HG02840 (cell line): ENCODE results near the gene TNRC6C.
A peak's percentile ranks its signal among the peaks of the same experiment; 100 is the strongest.

Source experiments
- ATAC-seq: cut with Tn5 transposase; IDR thresholded peaks from one replicate; pipeline ENCODE4 v1.9.1; 2021; ENCODE audit warnings: mild to moderate bottlenecking, moderate library complexity, moderate number of reproducible peaks; ENCODE audit not compliant: unreplicated experiment, low FRiP score

The TNRC6C gene

GRCh38 chr17:78122216-78122930, 163.9 kb downstream of the TNRC6C start:
- no peak for ATAC-seq

GRCh38 chr17:78122931-78123249, 164.4 kb downstream of the TNRC6C start:
- no peak for ATAC-seq

- no peak for ATAC-seq
Observed at GRCh38 chr17:78123258-78123929, 164.9 kb downstream of the TNRC6C start.

GRCh38 chr17:78124081-78124835, 165.8 kb downstream of the TNRC6C start:
- no peak for ATAC-seq

- ATAC-seq: no peak
Observed at GRCh38 chr17:78124836-78125137, 166.3 kb downstream of the TNRC6C start.

- ATAC-seq: no peak
Observed at GRCh38 chr17:78125138-78125913, 166.8 kb downstream of the TNRC6C start.

- no peak for ATAC-seq
Observed at GRCh38 chr17:78125976-78126894, 167.7 kb downstream of the TNRC6C start.

DNA sequence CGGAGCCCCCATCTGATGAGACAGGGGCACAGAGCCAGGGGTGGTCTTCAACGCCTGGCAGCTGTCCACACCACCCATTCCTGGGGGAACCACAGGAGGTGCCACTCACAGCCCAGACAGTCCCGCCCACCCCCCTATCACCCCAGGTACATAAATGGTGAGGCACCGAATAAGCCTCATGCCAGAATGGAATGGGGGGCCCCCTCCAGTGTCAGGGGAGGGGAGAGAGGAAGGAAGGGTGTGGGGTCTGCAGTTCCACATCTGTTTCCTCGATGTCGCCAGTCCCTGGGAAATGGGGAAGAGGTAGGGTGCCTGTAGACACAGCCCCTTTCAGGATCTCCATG, 168.4 kb downstream of the TNRC6C start:
- no peak for ATAC-seq

- no peak for ATAC-seq
Observed at GRCh38 chr17:78127239-78127887, 168.9 kb downstream of the TNRC6C start.

DNA sequence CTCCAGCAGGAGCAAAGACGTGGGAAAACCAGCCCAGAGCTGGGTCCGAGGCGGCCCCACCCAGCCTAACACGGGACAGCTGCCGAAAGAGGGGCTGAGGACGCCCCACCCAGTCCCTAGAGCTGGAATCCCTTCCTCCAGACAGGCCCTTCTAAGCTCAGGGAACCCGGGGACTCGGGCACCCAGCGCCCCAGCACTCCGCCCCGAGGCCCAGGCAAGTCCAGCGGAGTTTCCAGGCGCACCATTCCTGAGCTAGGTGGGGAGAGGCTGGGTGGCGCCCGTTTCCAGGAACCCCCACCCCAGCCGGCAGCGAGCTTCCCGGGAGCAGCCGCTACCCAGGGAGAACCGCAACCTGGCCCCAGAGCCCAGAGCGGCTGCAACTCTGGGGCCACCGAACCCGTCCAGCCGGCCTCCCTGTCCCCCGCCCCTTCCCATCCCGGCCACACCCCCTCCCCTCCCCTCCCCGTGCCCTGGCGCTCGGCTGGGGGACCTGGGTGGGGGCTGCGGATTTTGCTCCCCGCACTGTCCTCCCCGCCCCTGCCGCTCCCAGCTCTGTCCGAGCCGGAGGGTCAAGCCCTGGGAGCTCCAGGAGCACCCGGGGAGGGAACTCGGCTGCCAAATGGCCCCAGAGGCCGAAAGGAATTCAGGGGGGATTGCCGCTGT, 169.5 kb downstream of the TNRC6C start:
- ATAC-seq: no peak

DNA sequence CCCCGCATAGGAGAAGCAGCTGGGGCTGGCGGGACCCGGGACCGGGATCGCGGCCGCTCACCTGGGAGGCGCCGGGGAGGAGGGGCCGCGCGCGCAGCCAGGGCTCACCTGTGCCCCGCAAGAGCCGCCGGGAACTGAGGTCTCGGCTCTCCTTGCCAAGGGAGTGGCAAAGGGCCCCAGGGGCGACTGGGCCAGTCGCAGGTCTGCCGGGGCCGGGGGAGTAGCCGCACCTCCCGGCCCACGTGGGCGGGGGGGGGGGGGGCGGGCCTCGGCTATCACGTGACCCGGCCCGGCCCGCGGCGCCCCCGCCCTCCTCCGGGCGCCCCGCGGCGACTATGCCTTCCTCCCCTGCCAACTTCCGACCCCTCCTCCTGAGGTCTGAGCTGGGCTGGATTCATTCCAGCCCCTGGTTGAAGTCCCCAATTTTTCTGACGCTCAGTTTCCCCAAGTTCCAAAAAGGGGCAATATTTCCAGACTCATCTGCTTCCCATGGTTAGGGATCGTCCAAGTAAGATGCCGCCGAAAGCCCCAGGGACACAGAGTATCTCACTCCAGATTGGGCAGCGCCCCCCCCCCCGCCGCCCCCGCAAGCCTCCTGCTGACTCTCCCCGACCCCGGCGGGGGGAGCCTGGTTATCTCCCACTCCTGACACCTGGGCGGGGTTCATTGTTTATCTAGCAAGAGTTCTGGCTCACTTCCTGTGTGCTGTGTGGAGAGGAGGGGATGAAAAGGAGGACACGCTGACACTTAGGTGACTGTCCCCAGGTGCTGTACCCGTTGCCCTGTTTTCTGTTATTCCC, 170.2 kb downstream of the TNRC6C start, which contains the start of gene TMC6:
Gene TMC6 (minus strand): TSS at position 205 of the 800 bp plus-strand sequence. CDS start 1,923 bp downstream, outside the sequence.
- peak; percentile 33 for ATAC-seq

DNA sequence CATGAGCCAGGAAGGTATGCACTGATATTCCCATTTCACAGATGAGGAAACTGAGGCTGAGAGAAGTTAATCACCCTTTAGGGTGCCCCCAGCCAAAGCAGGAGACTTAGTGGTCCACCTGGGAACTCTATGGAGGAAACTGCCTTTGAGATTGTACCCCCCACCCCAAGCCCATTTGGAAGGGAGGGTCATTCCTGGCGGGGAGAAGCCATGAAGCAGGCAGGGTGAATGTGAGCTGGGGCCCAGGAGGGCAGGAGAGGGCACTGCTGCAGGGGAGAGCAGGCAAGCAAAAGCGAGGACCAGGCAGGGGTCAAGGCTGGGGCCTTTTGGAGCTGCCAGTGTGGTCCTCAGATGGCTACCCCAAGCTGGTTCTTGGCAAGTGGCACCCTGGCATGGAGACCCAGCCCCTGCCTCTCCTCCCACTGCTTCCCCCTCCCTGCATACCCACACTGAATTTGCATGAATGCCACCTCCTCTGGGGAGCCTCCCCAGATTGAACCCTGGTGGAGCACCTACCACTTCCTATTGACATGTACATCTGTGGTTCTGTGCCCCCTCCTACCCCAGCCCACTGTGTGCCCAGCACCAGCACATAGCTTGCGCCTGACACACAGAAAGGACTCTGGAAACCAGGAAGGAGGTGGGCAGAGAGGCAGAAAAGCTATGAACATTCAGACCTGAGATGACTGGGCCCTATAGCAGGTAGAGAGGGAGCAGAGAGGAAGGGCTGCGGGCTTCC, 171.0 kb downstream of the TNRC6C start:
- no peak for ATAC-seq

DNA sequence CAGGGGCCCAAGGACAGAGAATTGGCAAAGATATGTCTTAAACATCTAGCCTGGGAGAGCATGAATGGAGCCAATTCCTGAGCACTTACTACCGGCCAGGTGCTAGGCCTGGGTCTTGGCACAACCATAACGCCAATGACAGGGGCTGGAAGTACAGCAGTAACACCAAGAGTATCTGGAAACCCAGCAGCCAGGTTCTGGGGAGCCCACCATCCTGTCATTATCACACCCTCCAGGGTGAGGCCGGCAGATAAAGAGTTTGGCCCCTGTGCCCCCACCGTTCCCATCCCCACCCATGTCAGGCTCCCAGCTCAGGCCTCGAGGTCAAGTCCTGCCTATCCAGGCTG, 171.6 kb downstream of the TNRC6C start:
- ATAC-seq: no peak

DNA sequence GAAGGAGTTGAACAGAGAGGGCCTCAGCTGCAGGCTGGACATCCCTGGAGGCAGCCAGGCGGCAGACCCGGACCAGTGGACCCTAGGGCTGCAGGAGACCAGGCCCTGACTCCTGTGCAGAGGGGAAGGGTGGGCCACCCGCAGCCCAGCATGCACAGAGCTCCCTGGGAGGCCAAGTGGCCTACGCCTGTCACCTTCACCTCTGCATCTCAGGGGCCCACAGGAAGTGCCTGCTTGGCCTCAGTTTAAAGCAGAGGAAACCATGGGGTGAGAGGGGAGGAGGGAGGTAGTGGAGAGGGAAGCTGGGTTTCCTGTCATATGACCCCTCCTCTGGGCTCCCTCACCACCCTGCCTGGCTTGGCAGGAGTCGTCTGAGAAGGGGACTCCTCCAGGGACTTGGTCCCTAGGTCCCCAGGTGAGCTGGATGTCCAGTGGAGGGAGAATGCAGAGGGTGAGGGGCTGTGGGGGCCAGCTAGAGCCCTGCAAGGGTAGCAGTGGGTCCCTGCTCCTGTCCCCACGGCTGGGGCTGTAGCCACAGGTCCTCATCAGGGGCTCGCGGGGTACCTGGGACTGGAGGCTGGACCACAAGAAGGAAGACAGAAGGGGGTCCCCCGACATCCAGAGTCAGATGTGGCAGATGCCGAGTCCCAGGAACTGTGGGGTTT, 172.1 kb downstream of the TNRC6C start, which contains the start of gene TMC8:
Gene TMC8 (plus strand): TSS at position 335 of the 665 bp plus-strand sequence. CDS start 818 bp downstream, outside the sequence.
- no peak for ATAC-seq

DNA sequence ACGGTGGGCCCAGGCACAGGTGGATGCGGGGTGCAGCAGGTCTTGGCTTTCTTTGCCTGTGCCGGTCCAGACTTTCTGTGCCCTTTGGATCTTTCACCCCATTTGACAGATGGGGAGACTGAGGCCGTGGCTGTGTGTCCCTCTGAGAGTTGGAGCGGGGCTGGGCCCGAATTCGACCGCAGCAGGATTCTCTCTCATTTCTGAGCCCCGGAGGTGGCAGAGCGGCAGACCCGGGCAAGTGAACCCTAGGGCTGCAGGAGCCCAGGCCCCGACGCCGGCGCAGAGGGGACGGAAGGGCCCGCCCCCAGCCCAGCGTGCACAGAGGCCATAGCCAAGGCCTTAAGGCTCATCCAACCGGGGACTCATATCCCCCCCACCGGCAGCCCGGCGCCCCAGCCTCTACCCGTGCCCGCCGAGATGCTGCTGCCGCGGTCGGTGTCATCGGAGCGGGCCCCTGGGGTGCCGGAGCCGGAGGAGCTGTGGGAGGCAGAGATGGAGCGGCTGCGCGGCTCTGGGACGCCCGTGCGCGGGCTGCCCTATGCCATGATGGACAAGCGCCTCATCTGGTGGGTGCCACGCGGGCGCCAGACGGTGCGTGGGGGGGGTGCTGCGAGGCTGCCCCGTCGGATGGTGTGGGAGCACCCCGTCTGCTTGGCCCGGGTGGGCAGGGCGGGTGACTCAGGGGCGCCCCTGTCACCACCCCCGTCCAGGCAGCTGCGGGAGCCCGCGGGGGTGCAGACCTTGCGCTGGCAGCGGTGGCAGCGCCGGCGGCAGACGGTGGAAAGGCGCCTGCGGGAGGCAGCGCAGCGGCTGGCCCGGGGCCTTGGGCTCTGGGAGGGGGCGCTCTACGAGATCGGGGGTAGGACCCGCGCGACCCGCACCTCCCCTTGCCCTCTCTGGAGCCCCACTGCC, 172.9 kb downstream of the TNRC6C start:
- ATAC-seq: no peak
